ENCODE measurements around the gene NAGPA. TPM values are rescaled to one million over a fixed set of nuclear protein-coding genes. Genes with fewer than 3 reads are reported as not detected.
"Not testable (repeated sequence)": the region's sequence is repeated elsewhere in the genome, so short reads cannot be mapped to it uniquely, and the experiment has no call there.

NAGPA gene
- total RNA-seq, 1 experiment from 2014 or later, result 15.9 TPM

GRCh38 chr16:5045499-5046115 is 11.9 kb upstream of the NAGPA start:
- Histone ChIP-seq H3K9me3 (no peaks in the 10 kb centered on the region; the same call in none of the 2 replicates), H3K27me3 (replicated peaks; ENCODE audit: control insufficient read depth, insufficient read depth, low read length) (no peaks in the 10 kb centered on the region), H3K4me1 (peaks cover 5% of the 10 kb centered on the region; the same call in 1 of the 2 replicates), H3K36me3 (ENCODE audit: control insufficient read depth, insufficient read depth, low read length) (no peaks in the 10 kb centered on the region), H3K4me3 (ENCODE audit: low read depth, low read length) (no peak overlapping the region)
- Mint-ChIP-seq H3K27ac (ENCODE audit: unreplicated experiment) (no peak overlapping the region), H3K4me3 (ENCODE audit: unreplicated experiment) (no peak overlapping the region), H3K4me1 (ENCODE audit: low read depth, unreplicated experiment) (peaks cover 7% of the 10 kb centered on the region), H3K27me3 (ENCODE audit: insufficient read depth, unreplicated experiment) (peaks cover 14% of the 10 kb centered on the region), H3K9me3 (ENCODE audit: unreplicated experiment) (peaks cover 9% of the 10 kb centered on the region), H3K36me3 (ENCODE audit: insufficient read depth, unreplicated experiment) (no peaks in the 10 kb centered on the region)
- intact Hi-C loops (cut with micrococcal nuclease; ENCODE audit: unreplicated experiment), result no loop called here
- POLR2A ChIA-PET, result no interaction called here
- CTCF ChIA-PET, result no interaction called here
- no peak for DNase-seq
- TF ChIP-seq CTCF (IDR thresholded peaks at IDR 0.05; ENCODE audit: insufficient read depth in 1 of 2, low read depth in 1 of 2, low read length in 1 of 2, severe bottlenecking in 1 of 2, unreplicated experiment in 1 of 2), result no peak
- BruUV-seq (replicated peaks), result no TSS peak

- POLR2A ChIA-PET; H3K9me3 Mint-ChIP-seq (ENCODE audit: unreplicated experiment); H3K36me3 ChIP-seq (ENCODE audit: control insufficient read depth, insufficient read depth, low read length); H3K36me3 Mint-ChIP-seq (ENCODE audit: insufficient read depth, unreplicated experiment); H3K27me3 ChIP-seq (replicated peaks; ENCODE audit: control insufficient read depth, insufficient read depth, low read length); H3K4me3 Mint-ChIP-seq (ENCODE audit: unreplicated experiment); DNase-seq; H3K4me3 ChIP-seq (ENCODE audit: low read depth, low read length); BruUV-seq (replicated peaks); intact Hi-C loops (cut with micrococcal nuclease; ENCODE audit: unreplicated experiment); H3K9me3 ChIP-seq; H3K4me1 ChIP-seq; H3K4me1 Mint-ChIP-seq (ENCODE audit: low read depth, unreplicated experiment); H3K27ac Mint-ChIP-seq (ENCODE audit: unreplicated experiment); CTCF ChIA-PET: not testable (repeated sequence)
- H3K27me3 Mint-ChIP-seq (ENCODE audit: insufficient read depth, unreplicated experiment), result peaks cover 11% of the 10 kb centered on the region
These were observed 10.8 kb upstream of the NAGPA start for GRCh38 chr16:5044581-5044980.

- Mint-ChIP-seq H3K36me3 (ENCODE audit: insufficient read depth, unreplicated experiment) (no peaks in the 10 kb centered on the region), H3K27me3 (ENCODE audit: insufficient read depth, unreplicated experiment) (peaks cover 7% of the 10 kb centered on the region), H3K4me3 (ENCODE audit: unreplicated experiment) (no peak overlapping the region), H3K9me3 (ENCODE audit: unreplicated experiment) (no peaks in the 10 kb centered on the region), H3K4me1 (ENCODE audit: low read depth, unreplicated experiment) (peaks cover 9% of the 10 kb centered on the region), H3K27ac (ENCODE audit: unreplicated experiment) (no peak overlapping the region)
- intact Hi-C loops (cut with micrococcal nuclease; ENCODE audit: unreplicated experiment), result no loop called here
- CTCF ChIA-PET, result interaction anchor here (0.7 kb wide), 1 partner anchor 18 kb away, joined by 3 read pairs; no protein-coding TSS in a partner anchor
- POLR2A ChIA-PET, result no interaction called here
- H3K36me3 ChIP-seq (ENCODE audit: control insufficient read depth, insufficient read depth, low read length), result no peaks in the 10 kb centered on the region
- H3K27me3 ChIP-seq (replicated peaks; ENCODE audit: control insufficient read depth, insufficient read depth, low read length), result no peaks in the 10 kb centered on the region
- no TSS peak for BruUV-seq (replicated peaks)
- TF ChIP-seq CTCF (IDR thresholded peaks at IDR 0.05; ENCODE audit: insufficient read depth in 1 of 2, low read depth in 1 of 2, low read length in 1 of 2, severe bottlenecking in 1 of 2, unreplicated experiment in 1 of 2), result no peak
- DNase-seq, result no peak
- no peak overlapping the region for H3K4me3 ChIP-seq (ENCODE audit: low read depth, low read length)
- H3K9me3 ChIP-seq, result no peaks in the 10 kb centered on the region; the same call in 1 of the 2 replicates
- peaks cover 5% of the 10 kb centered on the region; the same call in 1 of the 2 replicates for H3K4me1 ChIP-seq
These were observed 10.3 kb upstream of the NAGPA start for GRCh38 chr16:5044011-5044540.

Measured in Caco-2 (cell line).